ENCODE results near the gene TMA7.

- TF ChIP-seq, protein P1, sequence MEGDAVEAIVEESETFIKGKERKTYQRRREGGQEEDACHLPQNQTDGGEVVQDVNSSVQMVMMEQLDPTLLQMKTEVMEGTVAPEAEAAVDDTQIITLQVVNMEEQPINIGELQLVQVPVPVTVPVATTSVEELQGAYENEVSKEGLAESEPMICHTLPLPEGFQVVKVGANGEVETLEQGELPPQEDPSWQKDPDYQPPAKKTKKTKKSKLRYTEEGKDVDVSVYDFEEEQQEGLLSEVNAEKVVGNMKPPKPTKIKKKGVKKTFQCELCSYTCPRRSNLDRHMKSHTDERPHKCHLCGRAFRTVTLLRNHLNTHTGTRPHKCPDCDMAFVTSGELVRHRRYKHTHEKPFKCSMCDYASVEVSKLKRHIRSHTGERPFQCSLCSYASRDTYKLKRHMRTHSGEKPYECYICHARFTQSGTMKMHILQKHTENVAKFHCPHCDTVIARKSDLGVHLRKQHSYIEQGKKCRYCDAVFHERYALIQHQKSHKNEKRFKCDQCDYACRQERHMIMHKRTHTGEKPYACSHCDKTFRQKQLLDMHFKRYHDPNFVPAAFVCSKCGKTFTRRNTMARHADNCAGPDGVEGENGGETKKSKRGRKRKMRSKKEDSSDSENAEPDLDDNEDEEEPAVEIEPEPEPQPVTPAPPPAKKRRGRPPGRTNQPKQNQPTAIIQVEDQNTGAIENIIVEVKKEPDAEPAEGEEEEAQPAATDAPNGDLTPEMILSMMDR (IDR thresholded peaks at IDR 0.05) = no peak
- no peak for TF ChIP-seq POLR2A (IDR thresholded peaks at IDR 0.05)
- no peak for TF ChIP-seq POLR2AphosphoS5 (IDR thresholded peaks at IDR 0.05)
Observed at GRCh38 chr3:48431224-48432029, 8.6 kb upstream of the TMA7 start.

Measured in breast epithelium (tissue), 3 donors.